ENCODE data around the gene NKD1.

- TF ChIP-seq CTCF (IDR thresholded peaks at IDR 0.05) (peak; percentile 51), EZH2 (IDR thresholded peaks at IDR 0.05; ENCODE audit: borderline replicate concordance, insufficient read depth, low read depth, low read length, poor library complexity, severe bottlenecking) (no peak)
Observed at GRCh38 chr16:50547340-50548124, 664 bp upstream of the NKD1 start.
